NCI-H460 (cell line): ENCODE measurements around the gene MPV17L2. TPM values are rescaled to one million over a fixed set of nuclear protein-coding genes. Genes with fewer than 3 reads are reported as not detected.

Experiments used
- DNase-seq: peaks from one replicate; pipeline ENCODE4 v3.0.0-alpha.2; 2016; ENCODE audit warnings: low read depth; ENCODE audit errors: extremely low read depth
- small RNA-seq, 2 experiments: library from RNA; depleted of rRNA; stranded (forward); fragments of <200 nt; gene quantifications; one replicate each; pipeline ENCODE3, GENCODE V24; 2014
- total RNA-seq: library from RNA; depleted of rRNA; stranded (reverse); fragments of >200 nt; shearing (Covaris generic); gene quantifications from 2 replicates; pipeline ENCODE4 v1.2.3, GENCODE V29; 2014; rRNA removed

MPV17L2 gene
- total RNA-seq, 1 experiment from 2014 or later, result 7.6 TPM

- DNase-seq, result no peak
Observed at GRCh38 chr19:18231775-18232174, 38.8 kb downstream of the MPV17L2 start.

- no peak for DNase-seq
Observed at GRCh38 chr19:18232540-18233223, 39.7 kb downstream of the MPV17L2 start.

- DNase-seq, result peak; percentile 48
Observed at GRCh38 chr19:18233224-18233825, 40.3 kb downstream of the MPV17L2 start.

GRCh38 chr19:18234194-18234593 lies 41.2 kb downstream of the MPV17L2 start:
- DNase-seq, result no peak

- no peak for DNase-seq
Observed at GRCh38 chr19:18239303-18239702, 46.3 kb downstream of the MPV17L2 start.

GRCh38 chr19:18245297-18245696 lies 52.3 kb downstream of the MPV17L2 start:
- DNase-seq, result no peak

Small RNA genes within 50 kb of the gene (small RNA-seq; reads per million reads assigned to genes)
- gene IFI30, result 0 reads per million in 2 experiments

Other genes starting within 250 kb of the MPV17L2 start
- 0.10 TPM in 1 of 2 replicates, not detected in the other for gene KCNN1, start 226.1 kb upstream of the MPV17L2 start, total RNA-seq
- 94.3 and 95.4 TPM in 2 replicates for gene ARRDC2, start 185.0 kb upstream of the MPV17L2 start, total RNA-seq
- gene IL12RB1, start 106.3 kb upstream of the MPV17L2 start, total RNA-seq, result not detected in 2 replicates
- gene MAST3, start 95.4 kb upstream of the MPV17L2 start, total RNA-seq, result 2.1 and 3.0 TPM in 2 replicates
- 7.7 and 11.9 TPM in 2 replicates for gene PIK3R2, start 40.1 kb upstream of the MPV17L2 start, total RNA-seq
- 14.8 and 16.6 TPM in 2 replicates for gene IFI30, start 19.4 kb upstream of the MPV17L2 start, total RNA-seq
- gene RAB3A, start 10.8 kb downstream of the MPV17L2 start, total RNA-seq, result 0.84 and 1.4 TPM in 2 replicates
- 0.10 and 0.20 TPM in 2 replicates for gene PDE4C, start 33.2 kb downstream of the MPV17L2 start, total RNA-seq
- gene IQCN, start 81.2 kb downstream of the MPV17L2 start, total RNA-seq, result 0.20 and 0.32 TPM in 2 replicates
- gene JUND, start 88.4 kb downstream of the MPV17L2 start, total RNA-seq, result 37.7 and 56.6 TPM in 2 replicates
- 207 and 261 TPM in 2 replicates for gene LSM4, start 129.9 kb downstream of the MPV17L2 start, total RNA-seq
- gene PGPEP1, start 147.4 kb downstream of the MPV17L2 start, total RNA-seq, result 3.5 and 4.0 TPM in 2 replicates
- gene GDF15, start 192.9 kb downstream of the MPV17L2 start, total RNA-seq, result 281 and 371 TPM in 2 replicates
- not detected in 2 replicates for gene LRRC25, start 204.4 kb downstream of the MPV17L2 start, total RNA-seq
- 31.0 and 46.3 TPM in 2 replicates for gene SSBP4, start 226.2 kb downstream of the MPV17L2 start, total RNA-seq
- gene ISYNA1, start 244.9 kb downstream of the MPV17L2 start, total RNA-seq, result 1.2 and 1.4 TPM in 2 replicates